GM21737 (cell line): ENCODE data around the gene RRM1.
"Not testable (repeated sequence)": the region's sequence is repeated elsewhere in the genome, so short reads cannot be mapped to it uniquely, and the experiment has no call there.

Experiments used
- ATAC-seq: cut with Tn5 transposase; IDR thresholded peaks from one replicate; pipeline ENCODE4 v1.9.1; 2021; ENCODE audit warnings: mild to moderate bottlenecking, moderate library complexity; ENCODE audit not compliant: unreplicated experiment

RRM1 gene

GRCh38 chr11:4094348-4095291 is at the start of gene RRM1:
RRM1 (plus strand) TSS chr11:4094799; CDS start chr11:4095013, 214 bp downstream.
- ATAC-seq = peak; percentile 96

- no peak for ATAC-seq
These were observed 49.5 kb upstream of the RRM1 start for GRCh38 chr11:4044976-4045646.

- ATAC-seq = no peak
These were observed 46.3 kb upstream of the RRM1 start for GRCh38 chr11:4048340-4048739.

GRCh38 chr11:4049006-4049405 is 45.6 kb upstream of the RRM1 start:
- ATAC-seq = no peak

- ATAC-seq = no peak
These were observed 44.5 kb upstream of the RRM1 start for GRCh38 chr11:4050138-4050537.

GRCh38 chr11:4053200-4053599 is 41.4 kb upstream of the RRM1 start:
- not testable (repeated sequence) for ATAC-seq

GRCh38 chr11:4054643-4055042 is 40.0 kb upstream of the RRM1 start:
- ATAC-seq = no peak

- no peak for ATAC-seq
These were observed 35.2 kb upstream of the RRM1 start for GRCh38 chr11:4059424-4059823.

- no peak for ATAC-seq
These were observed 34.2 kb upstream of the RRM1 start for GRCh38 chr11:4060182-4060923.

GRCh38 chr11:4061700-4062099 is 32.9 kb upstream of the RRM1 start:
- no peak for ATAC-seq

GRCh38 chr11:4063348-4063747 is 31.3 kb upstream of the RRM1 start:
- no peak for ATAC-seq

GRCh38 chr11:4064278-4064955 is 30.2 kb upstream of the RRM1 start:
- ATAC-seq = no peak

GRCh38 chr11:4065086-4065485 is 29.5 kb upstream of the RRM1 start:
- ATAC-seq = no peak

- ATAC-seq = no peak
These were observed 28.8 kb upstream of the RRM1 start for GRCh38 chr11:4065601-4066377.

- ATAC-seq = no peak
These were observed 27.7 kb upstream of the RRM1 start for GRCh38 chr11:4066910-4067309.

GRCh38 chr11:4068962-4069361 is 25.6 kb upstream of the RRM1 start:
- no peak for ATAC-seq

- no peak for ATAC-seq
These were observed 23.3 kb upstream of the RRM1 start for GRCh38 chr11:4071325-4071724.

- no peak for ATAC-seq
These were observed 22.7 kb upstream of the RRM1 start for GRCh38 chr11:4071914-4072313.

- ATAC-seq = no peak
These were observed 21.8 kb upstream of the RRM1 start for GRCh38 chr11:4072668-4073285.

- no peak for ATAC-seq
These were observed 20.3 kb upstream of the RRM1 start for GRCh38 chr11:4074266-4074665.
